ENCODE results near the gene HSPA4L.

The HSPA4L gene

GRCh38 chr4:127843704-127844600 is 61.8 kb downstream of the HSPA4L start:
- Histone ChIP-seq H3K36me3 (no peaks in the 10 kb centered on the region), H3K4me3 (ENCODE audit: low read depth, low read length) (no peak overlapping the region), H3K27me3 (ENCODE audit: insufficient read depth, low read depth, severe bottlenecking) (no peaks in the 10 kb centered on the region), H3K27ac (no peak overlapping the region), H3K9me3 (ENCODE audit: severe bottlenecking) (peaks cover 2% of the 10 kb centered on the region)
- TF ChIP-seq, protein P1, sequence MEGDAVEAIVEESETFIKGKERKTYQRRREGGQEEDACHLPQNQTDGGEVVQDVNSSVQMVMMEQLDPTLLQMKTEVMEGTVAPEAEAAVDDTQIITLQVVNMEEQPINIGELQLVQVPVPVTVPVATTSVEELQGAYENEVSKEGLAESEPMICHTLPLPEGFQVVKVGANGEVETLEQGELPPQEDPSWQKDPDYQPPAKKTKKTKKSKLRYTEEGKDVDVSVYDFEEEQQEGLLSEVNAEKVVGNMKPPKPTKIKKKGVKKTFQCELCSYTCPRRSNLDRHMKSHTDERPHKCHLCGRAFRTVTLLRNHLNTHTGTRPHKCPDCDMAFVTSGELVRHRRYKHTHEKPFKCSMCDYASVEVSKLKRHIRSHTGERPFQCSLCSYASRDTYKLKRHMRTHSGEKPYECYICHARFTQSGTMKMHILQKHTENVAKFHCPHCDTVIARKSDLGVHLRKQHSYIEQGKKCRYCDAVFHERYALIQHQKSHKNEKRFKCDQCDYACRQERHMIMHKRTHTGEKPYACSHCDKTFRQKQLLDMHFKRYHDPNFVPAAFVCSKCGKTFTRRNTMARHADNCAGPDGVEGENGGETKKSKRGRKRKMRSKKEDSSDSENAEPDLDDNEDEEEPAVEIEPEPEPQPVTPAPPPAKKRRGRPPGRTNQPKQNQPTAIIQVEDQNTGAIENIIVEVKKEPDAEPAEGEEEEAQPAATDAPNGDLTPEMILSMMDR (IDR thresholded peaks at IDR 0.05; ENCODE audit: low read depth, low read length), result no peak
- DNase-seq, result no peak

DNA sequence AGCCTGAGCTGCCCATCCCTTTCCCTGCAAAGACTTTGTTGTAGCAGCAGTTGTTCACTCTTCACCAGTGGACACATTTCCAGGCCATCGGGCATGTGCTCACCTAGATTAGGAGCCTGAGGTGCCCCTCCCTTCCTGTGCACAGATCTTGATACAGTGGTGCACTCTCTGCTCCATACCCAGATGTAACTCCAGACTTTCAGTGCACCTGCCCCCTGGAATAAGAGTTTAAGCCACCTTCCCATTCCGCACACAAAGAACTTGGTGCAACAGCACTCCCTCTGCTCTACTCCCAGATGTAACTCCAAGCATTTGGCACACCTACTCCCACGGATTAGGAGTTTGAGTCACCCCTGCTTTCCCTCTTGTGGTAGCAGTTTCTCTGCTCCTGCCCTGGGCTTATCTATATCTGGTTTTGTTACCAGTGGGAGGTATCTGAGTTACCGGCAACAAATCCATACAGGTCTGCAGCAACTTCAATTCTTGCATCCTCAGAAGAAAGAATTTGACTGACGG is 62.5 kb downstream of the HSPA4L start:
- Histone ChIP-seq H3K27me3 (ENCODE audit: insufficient read depth, low read depth, severe bottlenecking) (no peaks in the 10 kb centered on the region), H3K36me3 (no peaks in the 10 kb centered on the region), H3K27ac (no peak overlapping the region), H3K4me3 (ENCODE audit: low read depth, low read length) (no peak overlapping the region), H3K9me3 (ENCODE audit: severe bottlenecking) (peaks cover 2% of the 10 kb centered on the region)
- no peak for DNase-seq
- TF ChIP-seq, protein P1 (IDR thresholded peaks at IDR 0.05; ENCODE audit: low read depth, low read length), result no peak

GRCh38 chr4:127846061-127846460 is 63.9 kb downstream of the HSPA4L start:
- TF ChIP-seq, protein P1 (IDR thresholded peaks at IDR 0.05; ENCODE audit: low read depth, low read length), result no peak
- H3K9me3 ChIP-seq (ENCODE audit: severe bottlenecking), result peaks cover 7% of the 10 kb centered on the region
- no peaks in the 10 kb centered on the region for H3K27me3 ChIP-seq (ENCODE audit: insufficient read depth, low read depth, severe bottlenecking)
- DNase-seq, result no peak
- no peak overlapping the region for H3K27ac ChIP-seq
- no peaks in the 10 kb centered on the region for H3K36me3 ChIP-seq
- no peak overlapping the region for H3K4me3 ChIP-seq (ENCODE audit: low read depth, low read length)

- H3K4me3 ChIP-seq (ENCODE audit: low read depth, low read length), result no peak overlapping the region
- no peaks in the 10 kb centered on the region for H3K36me3 ChIP-seq
- TF ChIP-seq, protein P1 (IDR thresholded peaks at IDR 0.05; ENCODE audit: low read depth, low read length), result no peak
- no peaks in the 10 kb centered on the region for H3K27me3 ChIP-seq (ENCODE audit: insufficient read depth, low read depth, severe bottlenecking)
- no peak for DNase-seq
- peaks cover 7% of the 10 kb centered on the region for H3K9me3 ChIP-seq (ENCODE audit: severe bottlenecking)
- H3K27ac ChIP-seq, result no peak overlapping the region
Observed at GRCh38 chr4:127846765-127847164, 64.6 kb downstream of the HSPA4L start.

DNA sequence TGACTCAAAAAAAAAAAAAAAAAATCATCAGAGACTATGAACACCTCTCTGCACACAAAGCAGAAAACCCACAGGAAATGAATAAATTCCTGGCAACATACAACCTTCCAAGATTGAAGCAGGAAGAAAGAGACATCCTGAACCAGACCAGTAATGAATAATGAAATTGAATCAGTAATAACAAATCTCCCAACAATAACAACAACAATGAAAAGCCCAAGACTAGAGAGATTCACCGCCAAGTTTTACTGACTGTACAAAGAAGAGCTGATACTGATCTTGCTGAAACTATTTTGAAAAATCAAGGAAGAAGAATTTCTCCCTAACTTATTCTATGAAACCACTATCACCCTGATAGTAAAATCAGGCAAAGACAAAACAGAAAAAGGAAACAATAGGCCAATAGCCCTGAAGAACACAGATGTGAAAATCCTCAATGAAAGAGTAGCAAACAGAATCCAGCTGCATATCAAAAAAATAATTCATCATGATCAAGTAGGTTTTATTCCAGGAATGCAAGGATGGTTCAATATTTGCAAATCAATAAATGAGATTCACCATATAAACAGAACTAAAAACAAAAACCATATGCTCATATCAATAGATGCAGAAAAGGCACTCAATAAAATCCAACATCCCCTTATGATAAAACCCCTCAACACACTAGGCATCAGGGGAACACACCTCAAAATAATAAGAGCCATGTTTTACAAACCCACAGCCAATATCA is 67.5 kb downstream of the HSPA4L start:
- Histone ChIP-seq H3K36me3 (no peaks in the 10 kb centered on the region), H3K4me3 (ENCODE audit: low read depth, low read length) (no peak overlapping the region), H3K9me3 (ENCODE audit: severe bottlenecking) (peaks cover 7% of the 10 kb centered on the region), H3K27me3 (ENCODE audit: insufficient read depth, low read depth, severe bottlenecking) (no peaks in the 10 kb centered on the region), H3K27ac (no peak overlapping the region)
- TF ChIP-seq, protein P1 (IDR thresholded peaks at IDR 0.05; ENCODE audit: low read depth, low read length), result no peak
- no peak for DNase-seq
